Parathyroid adenoma (tissue), 2 donors: ENCODE measurements around the gene TAS2R60.
A peak's percentile ranks its signal among the peaks of the same experiment; 100 is the strongest.
"Not testable (repeated sequence)": the region's sequence is repeated elsewhere in the genome, so short reads cannot be mapped to it uniquely, and the experiment has no call there.

ENCODE experiments used
- H2AFZ ChIP-seq: fragments of 300-600 bp; sonication (generic); one replicate; pipeline ENCODE4 v1.7.0; 2017; ENCODE audit warnings: antibody characterized with exemption, mild to moderate bottlenecking
- H3K27ac ChIP-seq: fragments of 300-600 bp; sonication (generic); one replicate; pipeline ENCODE4 v1.7.0; 2017
- H3K27me3 ChIP-seq: fragments of 300-600 bp; sonication (generic); one replicate; pipeline ENCODE4 v1.7.0; 2017; ENCODE audit warnings: low read length; ENCODE audit not compliant: control insufficient read depth, insufficient read depth
- H3K36me3 ChIP-seq: fragments of 300-600 bp; sonication (generic); one replicate; pipeline ENCODE4 v1.7.0; 2017; ENCODE audit warnings: low read length; ENCODE audit not compliant: control insufficient read depth, insufficient read depth
- H3K4me1 ChIP-seq: fragments of 300-600 bp; sonication (generic); one replicate; pipeline ENCODE4 v1.7.0; 2017; ENCODE audit warnings: control low read depth
- H3K4me2 ChIP-seq: fragments of 300-600 bp; sonication (generic); one replicate; pipeline ENCODE4 v1.7.0; 2017; ENCODE audit warnings: low read length
- H3K4me3 ChIP-seq: fragments of 300-600 bp; sonication (generic); one replicate; pipeline ENCODE4 v1.7.0; 2017; ENCODE audit warnings: low read depth, low read length
- H3K79me2 ChIP-seq: fragments of 300-600 bp; sonication (generic); one replicate; pipeline ENCODE4 v1.7.0; 2017; ENCODE audit warnings: control low read depth
- H3K9ac ChIP-seq: fragments of 300-600 bp; sonication (generic); one replicate; pipeline ENCODE4 v1.7.0; 2017; ENCODE audit warnings: mild to moderate bottlenecking
- H3K9me3 ChIP-seq: fragments of 300-600 bp; sonication (generic); one replicate; pipeline ENCODE4 v1.7.0; 2017; ENCODE audit warnings: low read length; ENCODE audit not compliant: control insufficient read depth
- CTCF ChIP-seq: fragments of 300-600 bp; sonication (generic); IDR thresholded peaks from one replicate; pipeline ENCODE4 v1.7.0; 2017; ENCODE audit warnings: antibody characterized with exemption, mild to moderate bottlenecking
- donor health status: primary hyperparathyroidism.

The TAS2R60 gene

GRCh38 chr7:143399151-143399550 lies 44.1 kb upstream of the TAS2R60 start:
- no peaks in the 10 kb centered on the region for H3K36me3 ChIP-seq
- peak overlapping the region; percentile 48 for H3K4me2 ChIP-seq
- H3K9ac ChIP-seq, result no peak overlapping the region
- no peaks in the 10 kb centered on the region for H3K27me3 ChIP-seq
- no peak overlapping the region for H2AFZ ChIP-seq
- H3K27ac ChIP-seq, result no peak overlapping the region
- no peaks in the 10 kb centered on the region for H3K9me3 ChIP-seq
- no peaks in the 10 kb centered on the region for H3K4me1 ChIP-seq
- H3K79me2 ChIP-seq, result no peaks in the 10 kb centered on the region
- TF ChIP-seq CTCF, result no peak
- peak overlapping the region; percentile 31 for H3K4me3 ChIP-seq

- H3K9me3 ChIP-seq, result no peaks in the 10 kb centered on the region
- no peak overlapping the region for H2AFZ ChIP-seq
- TF ChIP-seq CTCF, result no peak
- H3K36me3 ChIP-seq, result no peaks in the 10 kb centered on the region
- H3K9ac ChIP-seq, result no peak overlapping the region
- no peaks in the 10 kb centered on the region for H3K27me3 ChIP-seq
- H3K4me3 ChIP-seq, result peak overlapping the region; percentile 31
- H3K79me2 ChIP-seq, result no peaks in the 10 kb centered on the region
- H3K4me2 ChIP-seq, result peak overlapping the region; percentile 48
- H3K4me1 ChIP-seq, result no peaks in the 10 kb centered on the region
- H3K27ac ChIP-seq, result no peak overlapping the region
These were observed 43.6 kb upstream of the TAS2R60 start for GRCh38 chr7:143399642-143400041.

DNA sequence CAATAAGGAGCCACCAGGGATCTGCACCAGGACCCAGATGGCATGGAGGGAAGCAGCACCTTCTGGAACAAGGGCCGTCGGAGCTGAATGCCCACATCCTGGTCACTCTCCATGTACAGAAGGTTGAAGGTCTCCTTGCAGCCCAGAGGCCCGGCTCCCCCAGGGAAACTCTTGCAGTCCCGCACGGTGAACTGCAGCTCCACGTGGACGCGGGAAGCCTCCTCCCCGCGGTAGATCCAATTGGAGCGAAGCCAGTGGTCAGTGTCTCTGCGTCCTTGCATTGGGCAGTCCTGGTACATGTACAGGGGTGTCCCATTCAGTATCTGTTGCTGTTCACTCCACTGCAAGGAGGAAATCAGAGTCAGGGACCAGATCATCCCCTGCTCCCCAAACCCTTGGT lies 42.0 kb upstream of the TAS2R60 start:
- Histone ChIP-seq H3K27ac (no peak overlapping the region), H3K36me3 (peaks cover 2% of the 10 kb centered on the region), H3K4me3 (peak overlapping the region; percentile 100), H3K4me2 (peak overlapping the region; percentile 50), H3K79me2 (no peaks in the 10 kb centered on the region), H3K27me3 (no peaks in the 10 kb centered on the region), H2AFZ (no peak overlapping the region), H3K9me3 (no peaks in the 10 kb centered on the region), H3K9ac (no peak overlapping the region), H3K4me1 (peaks cover 3% of the 10 kb centered on the region)
- no peak for TF ChIP-seq CTCF

GRCh38 chr7:143402233-143402632 lies 41.0 kb upstream of the TAS2R60 start:
- H3K27ac ChIP-seq, H3K27me3 ChIP-seq, H3K79me2 ChIP-seq, H3K9ac ChIP-seq, H2AFZ ChIP-seq, H3K9me3 ChIP-seq, H3K4me1 ChIP-seq: not testable (repeated sequence)
- Histone ChIP-seq H3K36me3 (peaks cover 11% of the 10 kb centered on the region), H3K4me3 (peak overlapping the region; percentile 100), H3K4me2 (peak overlapping the region; percentile 50)

DNA sequence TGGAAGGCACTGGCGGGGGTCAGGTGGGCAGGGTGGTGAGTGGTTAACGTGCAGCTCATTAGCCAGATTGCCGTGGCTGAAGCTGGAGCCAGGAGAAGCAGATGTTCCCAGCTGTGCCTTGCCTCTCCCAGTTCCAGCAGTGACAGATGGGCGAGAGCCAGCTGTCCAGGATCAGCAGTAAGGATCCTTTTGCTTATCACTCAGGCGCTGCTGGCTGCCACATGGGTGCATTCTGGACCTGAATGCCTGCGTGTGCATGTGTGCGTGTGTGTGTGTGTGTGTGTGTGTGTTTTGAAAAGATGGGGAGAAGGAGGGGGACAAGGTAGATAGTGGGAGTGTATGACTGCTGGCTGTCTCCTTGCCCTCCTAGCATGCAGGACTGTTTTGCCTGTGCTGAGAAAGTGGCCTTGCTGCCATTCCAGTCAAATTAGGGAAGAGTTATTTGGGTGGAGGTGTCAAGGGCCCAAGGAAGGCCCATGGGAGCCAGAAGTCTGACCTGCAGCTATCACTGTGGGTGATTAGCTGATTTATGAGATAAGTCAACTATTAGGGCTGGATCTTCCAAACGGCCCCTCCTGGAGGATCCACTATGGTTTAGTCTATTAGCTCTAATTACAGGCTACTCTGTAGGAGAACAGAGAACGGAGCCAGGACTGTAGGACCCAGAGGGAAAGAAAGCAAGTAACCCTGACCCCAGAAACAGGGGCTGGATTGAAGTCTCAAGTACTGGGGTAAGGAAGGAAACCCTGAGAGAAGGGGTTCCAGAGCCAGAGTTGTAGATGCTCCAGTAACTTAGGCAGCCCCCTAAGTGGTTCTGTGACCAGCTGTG lies 37.9 kb upstream of the TAS2R60 start:
- H3K27ac ChIP-seq, result no peak overlapping the region
- no peak for TF ChIP-seq CTCF

More for the DNA sequence above, 37.9 kb upstream of the TAS2R60 start:
- Histone ChIP-seq H3K4me3 (peak overlapping the region; percentile 100), H3K36me3 (peaks cover 18% of the 10 kb centered on the region), H2AFZ (no peak overlapping the region), H3K9me3 (no peaks in the 10 kb centered on the region), H3K27me3 (no peaks in the 10 kb centered on the region), H3K9ac (no peak overlapping the region), H3K4me2 (peak overlapping the region; percentile 97), H3K79me2 (peaks cover 11% of the 10 kb centered on the region), H3K4me1 (peaks cover 12% of the 10 kb centered on the region)
